GM19455 (cell line): Measurements from ENCODE around the gene WNT11.

Experiments used
- ATAC-seq: cut with Tn5 transposase; IDR thresholded peaks from one replicate; pipeline ENCODE4 v1.9.1; 2021; ENCODE audit not compliant: unreplicated experiment

WNT11 gene

GRCh38 chr11:76238551-76238950 is 32.2 kb upstream of the WNT11 start:
- ATAC-seq, result no peak

- ATAC-seq, result no peak
These were observed 31.6 kb upstream of the WNT11 start for GRCh38 chr11:76237914-76238313.

DNA sequence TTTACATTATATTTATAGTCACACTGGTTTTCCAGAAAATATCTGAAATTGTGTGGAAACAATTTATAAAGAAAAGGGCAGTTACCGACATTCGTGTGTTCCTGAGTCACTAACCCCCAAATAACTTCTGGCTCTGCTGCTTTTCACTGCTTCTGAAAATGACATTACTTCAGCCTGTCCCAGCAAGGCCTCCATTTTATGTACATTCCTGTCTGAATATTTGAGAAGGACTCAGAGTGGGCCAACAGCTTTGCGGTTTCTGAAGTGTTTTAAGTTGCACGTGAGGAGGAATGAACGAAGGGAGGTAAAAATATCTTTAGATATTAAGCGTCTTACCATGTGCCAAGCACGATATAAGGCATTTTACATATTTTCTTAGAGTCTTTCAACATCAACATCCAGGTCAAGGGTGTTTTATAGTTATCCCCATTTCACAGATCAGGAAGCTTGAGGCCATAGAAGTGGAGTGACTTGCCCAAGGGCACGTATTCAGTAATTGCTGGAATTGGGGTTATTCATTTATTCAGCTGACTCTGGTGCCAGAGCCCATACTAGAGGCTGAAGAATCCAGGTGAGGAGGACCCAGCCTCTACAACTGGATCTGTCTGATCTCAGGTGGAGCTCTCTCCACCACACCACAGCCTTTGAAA is 30.8 kb upstream of the WNT11 start:
- no peak for ATAC-seq

DNA sequence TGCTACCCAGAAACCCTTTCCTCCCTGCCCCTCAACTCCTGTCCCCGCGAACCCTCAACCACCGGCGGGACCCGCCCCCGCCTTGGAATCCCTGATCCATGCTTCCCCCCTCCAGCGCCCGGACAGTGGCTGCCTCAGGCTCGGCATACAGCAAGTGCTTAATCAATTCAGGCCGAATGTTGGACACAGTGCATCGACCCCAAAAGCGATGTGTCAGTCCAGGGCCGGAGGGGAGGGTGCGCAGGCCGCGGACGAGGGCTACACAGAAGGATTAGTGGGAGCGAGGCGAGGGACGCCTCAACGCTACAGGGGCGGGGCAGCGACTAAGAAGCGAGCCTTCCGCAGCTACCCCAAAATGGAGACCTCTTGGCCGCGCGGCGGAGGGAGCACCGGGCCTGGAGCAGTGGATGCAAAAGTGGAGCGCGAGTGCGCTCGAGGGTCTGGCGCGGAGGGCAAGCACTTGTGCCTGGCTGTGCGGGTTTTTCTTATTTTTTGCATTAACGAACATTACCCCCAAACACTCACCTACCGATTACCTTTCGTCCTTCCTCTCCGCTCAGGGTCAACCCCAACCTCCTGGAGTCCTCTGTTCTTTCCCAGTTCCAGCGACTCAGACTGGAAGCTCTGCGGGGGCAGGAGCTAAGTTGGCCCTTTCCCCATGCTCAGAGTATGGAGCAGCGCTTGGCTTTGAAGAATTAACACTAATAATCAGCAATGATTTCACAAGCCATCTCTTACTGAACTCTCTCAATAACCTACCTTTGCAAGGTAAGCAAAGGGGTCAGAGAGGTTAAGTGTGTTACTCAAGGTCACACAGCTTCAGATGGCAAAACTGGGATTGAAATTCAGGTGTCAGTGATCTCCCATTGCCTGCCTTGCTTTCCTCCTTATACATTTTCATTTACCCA is 30.0 kb upstream of the WNT11 start:
- peak; percentile 22 for ATAC-seq

DNA sequence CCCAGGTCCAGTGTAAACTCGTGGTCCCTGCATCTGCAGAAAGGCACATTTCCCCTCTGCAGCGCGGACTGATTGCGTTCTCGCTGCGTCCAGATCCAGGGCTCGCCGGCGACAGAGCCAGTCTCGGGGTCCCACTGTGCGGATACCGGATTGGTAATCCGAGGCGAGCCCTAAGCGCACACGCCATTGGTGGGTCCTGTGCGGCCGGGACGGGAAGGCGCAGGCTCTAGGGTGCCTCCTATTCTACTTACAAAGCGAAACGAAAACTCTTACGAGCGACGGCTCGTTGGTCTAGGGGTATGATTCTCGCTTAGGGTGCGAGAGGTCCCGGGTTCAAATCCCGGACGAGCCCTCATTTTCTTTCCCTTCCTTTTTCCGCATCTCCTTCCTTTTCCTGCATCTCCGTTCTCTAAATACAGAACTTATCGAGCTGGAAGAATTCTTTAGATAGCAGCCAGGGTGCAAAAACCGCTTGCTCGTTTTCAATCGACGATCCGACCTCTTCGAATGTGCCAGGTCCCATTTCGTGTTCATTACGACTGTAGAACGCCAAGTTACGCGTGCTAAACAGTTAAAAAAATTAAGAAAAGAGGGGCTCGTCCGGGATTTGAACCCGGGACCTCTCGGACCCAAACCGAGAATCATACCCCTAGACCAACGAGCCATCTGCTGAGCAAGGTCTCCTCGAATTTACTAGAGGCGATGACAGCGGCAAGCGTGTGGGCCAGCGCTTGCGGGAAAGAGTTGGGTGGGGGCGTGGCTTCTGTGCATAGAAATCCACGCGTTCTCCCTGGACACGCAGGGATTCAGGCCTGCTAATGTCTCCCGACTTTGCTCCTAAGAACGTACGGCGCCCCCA is 29.2 kb upstream of the WNT11 start:
- peak; percentile 59 for ATAC-seq

DNA sequence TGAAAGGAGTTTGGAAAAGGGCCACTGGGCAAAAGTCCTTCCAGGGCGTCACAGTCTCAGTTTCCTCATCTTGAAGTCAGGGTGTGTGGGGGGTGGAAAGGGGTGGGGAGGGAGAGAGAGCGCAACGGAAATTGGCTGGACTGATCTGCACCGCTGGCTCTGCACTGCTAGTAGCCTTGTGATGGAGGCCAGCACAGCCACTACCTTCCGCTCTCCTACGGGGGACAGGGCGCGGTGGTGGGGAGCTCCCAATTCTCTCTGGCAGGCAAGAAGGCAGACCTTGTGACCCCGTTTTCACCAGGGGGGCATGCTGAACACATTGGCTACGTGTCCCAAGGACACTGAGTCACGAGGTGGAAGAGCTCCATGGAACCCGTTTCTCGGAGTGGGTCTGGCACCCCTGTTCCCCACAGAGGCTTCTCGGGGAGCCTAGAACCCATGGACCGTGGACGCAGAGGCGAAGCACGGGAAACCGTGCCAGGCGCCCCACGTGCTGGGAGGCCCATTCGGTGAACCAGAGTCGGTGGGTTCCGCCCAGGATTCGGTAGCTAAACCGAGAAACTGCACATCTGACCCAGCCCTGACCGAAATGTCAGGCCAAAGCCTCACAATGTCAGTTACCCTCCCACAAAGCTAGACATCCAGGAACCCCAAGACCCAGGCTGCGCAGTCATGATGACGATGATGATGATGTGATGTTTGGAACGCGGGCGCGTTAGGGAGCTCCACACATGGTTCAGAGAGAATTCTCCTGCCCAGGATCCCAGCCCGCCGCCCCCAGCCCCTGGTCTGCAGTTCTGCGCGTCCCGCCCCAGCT is 28.3 kb upstream of the WNT11 start:
- ATAC-seq, result no peak

DNA sequence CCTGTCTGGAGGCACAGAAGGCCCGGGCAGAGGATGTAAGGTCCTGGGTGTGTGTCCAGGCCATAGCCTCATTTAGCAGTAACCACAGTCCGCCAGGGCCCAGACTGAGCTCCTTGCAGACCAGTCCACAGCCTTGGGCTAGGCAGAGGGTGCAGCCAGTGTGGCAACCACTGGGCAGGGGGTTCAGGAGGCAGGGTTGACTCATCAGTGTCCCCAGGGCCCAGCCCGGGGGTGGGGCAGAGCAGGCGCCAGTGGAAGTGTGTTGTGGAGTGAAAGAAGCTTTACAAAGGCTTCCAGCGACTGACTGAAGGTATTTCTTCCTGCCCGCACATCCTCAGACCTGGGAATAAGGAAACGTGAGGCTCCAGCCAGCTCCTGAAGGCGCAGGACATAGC is 27.7 kb upstream of the WNT11 start:
- no peak for ATAC-seq

DNA sequence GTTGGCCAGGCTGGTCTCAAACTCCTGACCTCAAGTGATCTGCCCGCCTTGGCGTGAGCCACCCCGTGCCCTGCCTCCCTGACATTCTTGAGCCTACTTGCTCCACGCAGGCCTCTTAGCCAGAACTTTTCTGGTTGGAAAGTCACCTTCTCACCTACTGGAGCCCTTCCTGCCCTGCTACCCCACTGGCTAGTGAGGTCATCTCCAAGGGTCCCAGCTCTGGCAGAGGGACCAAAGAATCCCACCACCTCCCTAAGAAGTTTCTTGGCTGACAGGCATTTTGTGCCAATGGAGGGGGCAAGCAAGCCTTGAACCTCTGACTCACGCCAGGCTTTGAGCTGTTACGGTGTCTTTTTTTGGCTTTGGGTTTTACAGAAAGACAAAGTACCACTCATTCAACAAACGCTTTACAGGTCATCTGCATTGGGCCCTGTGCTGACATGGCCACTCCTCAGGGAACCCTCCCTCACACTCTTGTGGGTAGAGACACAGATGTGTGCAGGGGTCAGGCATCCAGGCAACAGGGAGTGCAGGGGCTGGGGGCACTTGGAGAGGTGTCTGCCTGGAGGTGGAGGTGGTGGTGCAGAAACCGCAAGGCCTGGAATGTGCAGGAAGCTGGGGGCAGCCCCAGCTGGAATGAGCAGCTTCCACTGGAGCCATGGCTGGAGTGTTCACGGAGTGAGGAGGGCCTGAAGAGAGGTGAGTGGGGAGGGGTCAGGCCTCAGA is 27.1 kb upstream of the WNT11 start:
- no peak for ATAC-seq

- no peak for ATAC-seq
These were observed 25.8 kb upstream of the WNT11 start for GRCh38 chr11:76232026-76232665.

- ATAC-seq, result no peak
These were observed 24.9 kb upstream of the WNT11 start for GRCh38 chr11:76231121-76231738.

- no peak for ATAC-seq
These were observed 24.1 kb upstream of the WNT11 start for GRCh38 chr11:76230392-76230791.

DNA sequence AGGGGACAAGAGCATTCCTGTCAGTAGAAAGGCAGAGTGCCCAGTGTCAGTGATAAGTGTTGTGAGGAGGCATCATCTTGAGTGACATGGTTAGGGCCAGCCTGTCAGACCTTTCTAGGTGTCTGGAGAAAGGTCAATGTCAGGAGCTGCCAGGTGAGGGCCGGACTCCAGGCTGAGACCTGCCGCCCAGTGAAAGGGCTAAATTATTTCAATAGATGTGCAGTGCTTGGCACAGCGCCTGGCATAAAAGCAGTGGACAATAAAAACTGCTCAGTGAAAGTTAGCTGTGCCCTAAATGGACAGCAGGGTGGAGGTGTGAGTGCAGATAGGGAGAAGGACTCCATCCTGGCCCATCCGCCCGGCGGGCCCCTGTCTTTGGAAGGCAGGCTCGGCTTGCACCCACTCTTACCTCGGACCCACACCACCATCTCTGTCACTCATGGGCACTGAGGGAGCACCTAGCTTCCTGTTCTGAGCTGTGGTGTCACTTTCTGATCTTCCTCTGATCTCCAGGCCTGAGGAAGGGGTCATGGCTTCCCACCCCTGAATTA is 23.5 kb upstream of the WNT11 start:
- no peak for ATAC-seq

- no peak for ATAC-seq
These were observed 22.5 kb upstream of the WNT11 start for GRCh38 chr11:76228875-76229149.

DNA sequence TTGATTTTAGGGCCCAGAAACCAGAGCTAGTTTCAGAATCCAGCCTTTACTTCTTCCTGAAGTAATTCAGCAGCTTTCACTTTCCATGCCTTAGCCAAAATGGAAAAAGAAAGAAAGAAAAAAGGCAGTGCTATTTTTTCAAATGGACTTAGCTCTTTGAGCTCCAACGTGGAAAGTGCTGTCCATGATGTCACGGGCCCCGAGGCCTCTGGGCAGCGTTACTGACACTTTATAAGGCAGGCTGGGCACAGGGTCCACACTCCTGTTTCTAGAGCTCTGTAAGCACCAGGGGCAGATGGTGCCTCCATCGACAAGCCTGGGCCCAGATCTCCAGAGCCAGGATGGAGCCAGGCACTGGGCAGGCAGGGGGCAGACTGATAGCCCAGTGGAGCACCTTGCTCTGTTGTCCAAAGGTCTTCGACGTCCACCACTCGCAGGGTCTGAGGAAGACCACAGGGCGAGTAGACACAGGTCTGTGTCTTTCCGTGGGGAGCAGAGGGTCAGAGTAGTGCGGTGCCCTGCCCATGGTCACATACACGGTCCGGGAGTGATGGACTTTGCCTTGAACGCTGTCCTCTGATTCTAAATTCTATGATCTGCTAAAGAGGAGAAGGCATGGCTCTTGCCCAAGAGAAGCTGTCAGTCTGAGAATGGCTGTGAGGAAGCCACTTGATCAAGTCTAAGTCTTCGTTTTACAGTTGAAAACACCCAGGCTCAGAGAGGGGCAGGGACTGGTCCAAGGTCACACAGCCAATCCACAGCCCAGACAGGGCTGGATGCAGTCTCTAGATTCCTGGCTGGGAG is 22.0 kb upstream of the WNT11 start:
- no peak for ATAC-seq

- ATAC-seq, result no peak
These were observed 20.3 kb upstream of the WNT11 start for GRCh38 chr11:76226626-76227025.

DNA sequence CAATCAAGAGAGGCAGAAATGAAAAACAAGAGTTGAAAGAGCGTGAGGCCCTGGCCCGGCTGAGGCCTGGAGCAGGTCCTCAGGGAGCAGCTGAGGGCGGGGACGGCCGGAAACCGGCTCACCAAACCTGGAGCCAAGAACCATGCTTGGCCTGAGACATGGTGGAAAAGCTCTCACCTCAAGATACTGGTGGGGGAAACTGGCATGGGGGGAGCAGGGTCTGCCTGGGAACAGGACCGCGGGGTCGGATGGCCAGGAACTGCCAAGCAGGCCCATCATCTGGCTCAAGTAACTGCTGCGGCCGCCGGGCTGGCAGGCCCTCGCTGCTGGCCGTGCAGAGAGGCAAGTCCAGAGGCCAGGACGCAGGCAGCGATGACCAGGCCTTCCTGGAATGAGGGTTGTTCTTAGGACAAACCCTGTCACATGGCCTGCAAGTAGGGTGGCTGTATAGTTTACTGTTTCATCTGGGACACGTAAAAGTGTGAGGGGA is 18.9 kb upstream of the WNT11 start:
- no peak for ATAC-seq

- no peak for ATAC-seq
These were observed 18.3 kb upstream of the WNT11 start for GRCh38 chr11:76224461-76225121.

GRCh38 chr11:76221365-76221764 is 15.1 kb upstream of the WNT11 start:
- ATAC-seq, result no peak
